A549 treated with CORT108297 at 1 μM for 4 hours (cell line): ENCODE measurements around the gene SENP1. TPM values are rescaled to one million over a fixed set of nuclear protein-coding genes. Genes with fewer than 3 reads are reported as not detected.

Experiments
- total RNA-seq: library from RNA; stranded (reverse); fragments of 200-300 nt; extraction: Qiagen RNA extraction; gene quantifications from 5 replicates; pipeline ENCODE4 v1.2.3, GENCODE V29; 2022

The SENP1 gene
- total RNA-seq, result 11.2 to 14.0 TPM (median 12.7 TPM) in 5 replicates

DNA sequence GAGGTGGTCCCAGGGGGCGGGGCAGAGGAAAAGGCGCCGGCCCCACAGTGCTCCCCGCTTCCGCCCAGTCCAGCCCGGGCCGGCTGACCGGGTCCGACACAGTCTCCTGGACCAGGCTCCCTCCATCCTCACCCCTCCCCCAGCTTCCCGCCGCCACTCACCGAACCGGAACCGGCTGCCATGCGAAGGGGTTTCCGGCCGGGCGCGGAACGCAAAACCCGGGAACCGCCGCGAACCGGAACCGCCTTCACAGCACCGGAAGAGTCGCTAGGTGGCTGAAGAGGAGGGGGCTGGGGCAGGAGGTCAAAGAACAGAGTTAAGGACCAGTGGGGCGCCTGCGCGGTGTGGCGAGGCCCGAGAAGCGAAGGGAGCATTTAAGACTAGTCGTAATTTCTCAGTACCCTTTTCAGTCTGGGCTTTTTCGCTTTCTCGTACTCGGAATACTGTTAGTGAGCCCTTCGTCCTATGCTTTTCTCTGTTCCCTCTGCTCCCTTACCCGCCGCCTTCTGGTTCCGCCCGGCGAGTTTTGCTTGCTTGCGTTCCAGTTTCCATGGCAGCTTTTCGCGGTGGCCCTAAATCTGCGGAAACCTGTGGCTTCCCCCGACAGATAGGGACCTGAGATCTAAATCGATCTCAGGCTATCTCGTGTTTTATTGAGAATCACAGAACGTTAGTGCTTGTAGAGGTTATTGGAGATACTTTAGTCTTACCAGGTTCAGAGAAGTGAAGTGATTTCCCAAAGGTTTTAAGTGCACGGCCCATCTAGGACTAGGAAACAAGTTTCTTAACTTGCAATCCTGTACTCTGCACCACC, at the start of gene SENP1:
TSS of gene SENP1 (minus strand) at position 213 of the 814 bp plus-strand sequence. CDS start 4,607 bp downstream, outside the sequence.

DNA sequence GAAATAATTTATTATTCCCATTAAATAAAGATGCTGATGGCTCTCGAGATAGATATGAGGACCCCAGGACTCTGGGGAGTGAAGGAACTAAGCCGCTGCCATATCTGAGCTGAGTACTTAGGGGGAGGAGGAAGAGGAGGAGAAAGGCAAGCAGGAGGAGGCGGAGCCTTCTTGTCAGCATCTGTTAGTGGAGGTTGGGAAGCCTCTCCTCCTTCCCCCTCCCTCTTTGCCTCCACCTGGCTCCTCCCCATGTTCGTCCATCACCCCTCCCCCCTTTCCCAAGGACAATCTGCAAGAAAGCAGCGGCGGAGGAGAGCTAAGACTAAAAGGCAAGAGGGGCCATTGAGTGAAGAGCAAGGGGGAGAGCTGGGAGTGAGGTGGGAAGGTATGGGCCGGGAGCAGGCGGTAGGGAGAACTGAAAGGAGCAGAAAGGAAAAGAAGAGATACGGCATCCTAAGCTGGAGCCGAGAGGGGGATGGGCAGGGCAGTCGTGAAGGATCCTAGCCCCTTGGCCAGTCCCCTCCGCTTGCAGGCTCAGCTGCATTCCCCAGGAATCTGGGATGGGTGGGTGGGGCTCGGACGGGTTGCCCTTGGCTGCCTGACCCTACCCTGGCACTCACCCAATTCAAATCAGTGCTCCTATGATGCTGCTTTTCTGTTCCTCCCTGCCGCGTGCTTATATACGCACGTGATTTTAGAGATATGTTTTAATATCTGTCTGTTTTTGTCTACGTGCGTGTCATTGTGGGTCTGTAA, 13.4 kb upstream of the SENP1 start, which contains the start of gene PFKM:
TSS of gene PFKM (plus strand) at position 287 of the 756 bp plus-strand sequence. CDS start 3,411 bp downstream, outside the sequence.

GRCh38 chr12:48004053-48004941, 101.6 kb downstream of the SENP1 start, which contains the start of gene COL2A1:
TSS of gene COL2A1 (minus strand) at chr12:48004476. CDS start at chr12:48004321, 155 bp downstream.

Other genes with a start within 250 kb of the SENP1 start
- gene VDR, start 201.1 kb downstream of the SENP1 start, total RNA-seq, result 2.6 to 3.1 TPM (median 2.8 TPM) in 5 replicates
- 115 to 141 TPM (median 122 TPM) in 5 replicates for gene TMEM106C, start 142.5 kb downstream of the SENP1 start, total RNA-seq
- 0.02 to 0.14 TPM (median 0.07 TPM) in 5 replicates for gene COL2A1, start 101.6 kb downstream of the SENP1 start, total RNA-seq
- gene PFKM, start 13.3 kb upstream of the SENP1 start, total RNA-seq, result 27.5 to 30.8 TPM (median 28.2 TPM) in 5 replicates
- 11.6 to 19.5 TPM (median 13.6 TPM) in 5 replicates for gene ASB8, start 51.4 kb upstream of the SENP1 start, total RNA-seq
- gene CCDC184, start 77.6 kb upstream of the SENP1 start, total RNA-seq, result 3.1 to 4.2 TPM (median 4.1 TPM) in 5 replicates
- gene OR10AD1, start 97.2 kb upstream of the SENP1 start, total RNA-seq, result not detected in 5 replicates
- 5.9 to 7.2 TPM (median 6.7 TPM) in 5 replicates for gene ZNF641, start 244.8 kb upstream of the SENP1 start, total RNA-seq